Osteoblast (primary cell): Measurements from ENCODE around the gene RNASET2. TPM values are rescaled to one million over a fixed set of nuclear protein-coding genes. Genes with fewer than 3 reads are reported as not detected.

Source experiments
- DNase-seq: peaks from one replicate; pipeline ENCODE4 v3.0.0; 2011; ENCODE audit warnings: low spot score, mixed read lengths; ENCODE audit not compliant: insufficient read length; ENCODE audit errors: missing footprints
- H2AFZ ChIP-seq: 2 replicates; pipeline ENCODE4 v1.6.0; 2011; ENCODE audit warnings: mild to moderate bottlenecking, low read length
- H3K27ac ChIP-seq: 2 replicates; pipeline ENCODE4 v1.5.1; 2011; ENCODE audit warnings: mild to moderate bottlenecking, low read depth, low read length, moderate library complexity
- H3K27me3 ChIP-seq: 2 replicates; pipeline ENCODE4 v1.6.0; 2012; ENCODE audit warnings: mild to moderate bottlenecking, control low read depth, inconsistent platforms, low read length, moderate library complexity; ENCODE audit not compliant: insufficient read depth
- H3K36me3 ChIP-seq: 2 replicates; pipeline ENCODE4 v1.5.1; 2011; ENCODE audit warnings: mild to moderate bottlenecking, low read length, control low read depth, moderate library complexity; ENCODE audit not compliant: insufficient read depth
- H3K4me1 ChIP-seq: 2 replicates; pipeline ENCODE4 v1.5.1; 2011; ENCODE audit warnings: mild to moderate bottlenecking, low read length, control low read depth, moderate library complexity; ENCODE audit not compliant: insufficient read depth
- H3K4me2 ChIP-seq: 2 replicates; pipeline ENCODE4 v1.6.0; 2011; ENCODE audit warnings: mild to moderate bottlenecking, low read length; ENCODE audit not compliant: insufficient read depth
- H3K4me3 ChIP-seq: fragments of 200-600 bp; sonication (generic); 3 replicates; pipeline ENCODE4 v1.5.1; 2012; ENCODE audit warnings: mild to moderate bottlenecking, low read length, inconsistent platforms; ENCODE audit not compliant: insufficient read depth
- H3K79me2 ChIP-seq: 2 replicates; pipeline ENCODE4 v1.6.0; 2012; ENCODE audit warnings: mild to moderate bottlenecking, low read length, control low read depth, inconsistent platforms; ENCODE audit not compliant: insufficient read depth
- H3K9me3 ChIP-seq: 2 replicates; pipeline ENCODE4 v1.5.1; 2011; ENCODE audit warnings: low read depth, low read length, control low read depth
- H4K20me1 ChIP-seq: 2 replicates; pipeline ENCODE4 v1.6.0; 2012; ENCODE audit warnings: mild to moderate bottlenecking, low read length, control low read depth; ENCODE audit not compliant: insufficient read depth
- CTCF ChIP-seq: IDR thresholded peaks from 2 replicates; pipeline ENCODE4 v1.5.1; 2011; ENCODE audit warnings: mild to moderate bottlenecking, low read depth, low read length, moderate library complexity; ENCODE audit errors: extremely low read depth
- total RNA-seq: library from RNA; depleted of rRNA; stranded (reverse); fragments of >200 nt; gene quantifications from 2 replicates; pipeline ENCODE4 v1.2.3, GENCODE V29; 2012

RNASET2 gene
- total RNA-seq, 1 donor: 47.8 TPM

- Histone ChIP-seq H3K27ac (no peak overlapping the region), H3K4me3 (no peak overlapping the region), H3K36me3 (no peaks in the 10 kb centered on the region), H3K4me2 (no peak overlapping the region), H3K27me3 (peaks cover 3% of the 10 kb centered on the region), H3K4me1 (no peaks in the 10 kb centered on the region), H3K9me3 (no peaks in the 10 kb centered on the region), H4K20me1 (no peaks in the 10 kb centered on the region), H3K79me2 (no peaks in the 10 kb centered on the region), H2AFZ (no peak overlapping the region)
- TF ChIP-seq CTCF: no peak
- no peak for DNase-seq
Measured at GRCh38 chr6:166911248-166911677, 45.1 kb downstream of the RNASET2 start.

GRCh38 chr6:166910601-166911000 is 45.7 kb downstream of the RNASET2 start:
- Histone ChIP-seq H4K20me1 (no peaks in the 10 kb centered on the region), H3K27ac (no peak overlapping the region), H2AFZ (no peak overlapping the region), H3K36me3 (no peaks in the 10 kb centered on the region), H3K4me2 (no peak overlapping the region), H3K79me2 (no peaks in the 10 kb centered on the region), H3K4me3 (no peak overlapping the region), H3K27me3 (peaks cover 4% of the 10 kb centered on the region), H3K4me1 (no peaks in the 10 kb centered on the region), H3K9me3 (no peaks in the 10 kb centered on the region)
- no peak for DNase-seq
- no peak for TF ChIP-seq CTCF

GRCh38 chr6:166908811-166909210 is 47.5 kb downstream of the RNASET2 start:
- H3K9me3 ChIP-seq: no peaks in the 10 kb centered on the region
- TF ChIP-seq CTCF: no peak
- H2AFZ ChIP-seq: no peak overlapping the region
- no peaks in the 10 kb centered on the region for H3K4me1 ChIP-seq
- H3K4me2 ChIP-seq: no peak overlapping the region
- H3K36me3 ChIP-seq: no peaks in the 10 kb centered on the region
- no peaks in the 10 kb centered on the region for H4K20me1 ChIP-seq
- no peak overlapping the region for H3K27ac ChIP-seq
- H3K79me2 ChIP-seq: no peaks in the 10 kb centered on the region
- H3K4me3 ChIP-seq: no peak overlapping the region
- peaks cover 12% of the 10 kb centered on the region for H3K27me3 ChIP-seq
- no peak for DNase-seq

GRCh38 chr6:166907871-166908806 is 48.2 kb downstream of the RNASET2 start:
- Histone ChIP-seq H3K9me3 (no peaks in the 10 kb centered on the region), H3K27ac (no peak overlapping the region), H2AFZ (no peak overlapping the region), H3K79me2 (no peaks in the 10 kb centered on the region), H3K27me3 (peaks cover 12% of the 10 kb centered on the region), H4K20me1 (no peaks in the 10 kb centered on the region), H3K36me3 (no peaks in the 10 kb centered on the region), H3K4me2 (no peak overlapping the region), H3K4me1 (no peaks in the 10 kb centered on the region), H3K4me3 (no peak overlapping the region)
- no peak for TF ChIP-seq CTCF
- DNase-seq: no peak
